CD4-positive, alpha-beta T cell treated with Interleukin-1 beta for 1 hour (primary cell): ENCODE measurements around the gene DPP9.
"Not testable (repeated sequence)": the region's sequence is repeated elsewhere in the genome, so short reads cannot be mapped to it uniquely, and the experiment has no call there.

ENCODE experiments used
- DNase-seq, 2 donors: peaks; one replicate each; pipeline ENCODE4 v3.0.0-alpha.2; 2020 to 2022

Gene DPP9

GRCh38 chr19:4723595-4724514, at the start of gene DPP9:
DPP9 (minus strand) TSS chr19:4723842; CDS start chr19:4719906, 3,936 bp downstream.
- peak; percentile 99 for DNase-seq

- DNase-seq, result no peak
Observed at GRCh38 chr19:4773047-4773640, 49.5 kb upstream of the DPP9 start.

GRCh38 chr19:4772566-4772965, 48.9 kb upstream of the DPP9 start:
- DNase-seq, result no peak

- peak; percentile 66 to 79 for DNase-seq
Observed at GRCh38 chr19:4768934-4769777, 45.5 kb upstream of the DPP9 start.

- no peak for DNase-seq
Observed at GRCh38 chr19:4764393-4764660, 40.7 kb upstream of the DPP9 start.

GRCh38 chr19:4763021-4763420, 39.4 kb upstream of the DPP9 start:
- DNase-seq, result no peak

GRCh38 chr19:4760285-4760650, 36.6 kb upstream of the DPP9 start:
- no peak for DNase-seq

- peak; percentile 72 to 87 for DNase-seq
Observed at GRCh38 chr19:4759388-4760284, 36.0 kb upstream of the DPP9 start.

GRCh38 chr19:4758659-4759058, 35.0 kb upstream of the DPP9 start:
- DNase-seq, result no peak

GRCh38 chr19:4758082-4758481, 34.4 kb upstream of the DPP9 start:
- DNase-seq, result no peak

- DNase-seq, result no peak
Observed at GRCh38 chr19:4755459-4755858, 31.8 kb upstream of the DPP9 start.

GRCh38 chr19:4754248-4754647, 30.6 kb upstream of the DPP9 start:
- DNase-seq, result peak in 1 of 2 donors; percentile 2

- DNase-seq, result no peak
Observed at GRCh38 chr19:4749870-4750590, 26.4 kb upstream of the DPP9 start.

- DNase-seq, result no peak
Observed at GRCh38 chr19:4748589-4748988, 24.9 kb upstream of the DPP9 start.

- no peak for DNase-seq
Observed at GRCh38 chr19:4748185-4748584, 24.5 kb upstream of the DPP9 start.

GRCh38 chr19:4745986-4746385, 22.3 kb upstream of the DPP9 start:
- DNase-seq, result no peak

GRCh38 chr19:4745175-4745574, 21.5 kb upstream of the DPP9 start:
- not testable (repeated sequence) for DNase-seq

- DNase-seq, result no peak
Observed at GRCh38 chr19:4744451-4745174, 21.0 kb upstream of the DPP9 start.

GRCh38 chr19:4742723-4743646, 19.3 kb upstream of the DPP9 start:
- DNase-seq, result no peak

GRCh38 chr19:4740092-4740491, 16.4 kb upstream of the DPP9 start:
- DNase-seq, result no peak
